HepG2 (cell line): Measurements from ENCODE around the gene ZSCAN4. TPM values are rescaled to one million over a fixed set of nuclear protein-coding genes. Genes with fewer than 3 reads are reported as not detected.

Experiments
- polyA plus RNA-seq, 8 experiments: library from polyadenylated mRNA; depleted of rRNA in 3 of 8; stranded (reverse) in 7 of 8; unstranded in 1 of 8; fragments of >200 nt; fragmentation: Illumina TruSeq in 4 of 8; extraction: Trizol in 4 of 8; gene quantifications; 2 replicates each; pipeline versions ENCODE4 v1.2.1 to v1.2.3, GENCODE V29; 2011 to 2016; ENCODE audit warnings: low read depth in 4 of 8, missing spikeins in 1 of 8, mixed read lengths in 1 of 8; ENCODE audit not compliant: insufficient read depth in 1 of 8
- total RNA-seq, 5 experiments: library from RNA; depleted of rRNA; stranded (reverse); fragments of >200 nt; fragmentation: Illumina TruSeq; extraction: Trizol; gene quantifications; 2 replicates each; pipeline ENCODE4 v1.2.3, GENCODE V29; 2016; ENCODE audit warnings: low read depth in 1 of 5

Gene ZSCAN4
- total and polyA plus RNA-seq, 2 of the 13 experiments (the other 11 are each of a cell fraction or from before 2014, with no cell fraction given): 0.60 to 0.73 TPM

Other genes with a start within 250 kb of the ZSCAN4 start
- gene ZNF749, start 233.6 kb upstream of the ZSCAN4 start, total RNA-seq (2016; rRNA removed; fragmentation: Illumina TruSeq; extraction: Trizol): 19.1 and 21.0 TPM in 2 replicates
- gene ZNF749, start 233.6 kb upstream of the ZSCAN4 start, polyA plus RNA-seq (2011; rRNA removed): 18.9 and 22.7 TPM in 2 replicates
- 0.62 and 0.80 TPM in 2 replicates for gene VN1R1, start 211.8 kb upstream of the ZSCAN4 start, total RNA-seq (2016; rRNA removed; fragmentation: Illumina TruSeq; extraction: Trizol)
- gene VN1R1, start 211.8 kb upstream of the ZSCAN4 start, polyA plus RNA-seq (2011; rRNA removed): 0.87 and 1.0 TPM in 2 replicates
- 17.2 and 23.6 TPM in 2 replicates for gene ZNF772, start 191.4 kb upstream of the ZSCAN4 start, total RNA-seq (2016; rRNA removed; fragmentation: Illumina TruSeq; extraction: Trizol)
- 3.1 and 4.0 TPM in 2 replicates for gene ZNF772, start 191.4 kb upstream of the ZSCAN4 start, polyA plus RNA-seq (2011; rRNA removed)
- 8.8 and 9.0 TPM in 2 replicates for gene ZNF419, start 181.2 kb upstream of the ZSCAN4 start, total RNA-seq (2016; rRNA removed; fragmentation: Illumina TruSeq; extraction: Trizol)
- 8.5 and 11.1 TPM in 2 replicates for gene ZNF419, start 181.2 kb upstream of the ZSCAN4 start, polyA plus RNA-seq (2011; rRNA removed)
- 6.7 and 6.9 TPM in 2 replicates for gene ZNF773, start 169.0 kb upstream of the ZSCAN4 start, total RNA-seq (2016; rRNA removed; fragmentation: Illumina TruSeq; extraction: Trizol)
- 5.7 and 7.3 TPM in 2 replicates for gene ZNF773, start 169.0 kb upstream of the ZSCAN4 start, polyA plus RNA-seq (2011; rRNA removed)
- gene ZNF549, start 141.6 kb upstream of the ZSCAN4 start, total RNA-seq (2016; rRNA removed; fragmentation: Illumina TruSeq; extraction: Trizol): 6.4 and 8.8 TPM in 2 replicates
- gene ZNF549, start 141.6 kb upstream of the ZSCAN4 start, polyA plus RNA-seq (2011; rRNA removed): 2.8 and 2.9 TPM in 2 replicates
- 8.0 and 8.6 TPM in 2 replicates for gene ZNF550, start 109.1 kb upstream of the ZSCAN4 start, total RNA-seq (2016; rRNA removed; fragmentation: Illumina TruSeq; extraction: Trizol)
- 9.1 and 12.1 TPM in 2 replicates for gene ZNF550, start 109.1 kb upstream of the ZSCAN4 start, polyA plus RNA-seq (2011; rRNA removed)
- gene ZNF416, start 90.0 kb upstream of the ZSCAN4 start, total RNA-seq (2016; rRNA removed; fragmentation: Illumina TruSeq; extraction: Trizol): 5.3 and 6.6 TPM in 2 replicates
- 1.5 and 2.1 TPM in 2 replicates for gene ZNF416, start 90.0 kb upstream of the ZSCAN4 start, polyA plus RNA-seq (2011; rRNA removed)
- 7.2 and 9.8 TPM in 2 replicates for gene ZIK1, start 84.8 kb upstream of the ZSCAN4 start, total RNA-seq (2016; rRNA removed; fragmentation: Illumina TruSeq; extraction: Trizol)
- gene ZIK1, start 84.8 kb upstream of the ZSCAN4 start, polyA plus RNA-seq (2011; rRNA removed): 1.9 and 2.1 TPM in 2 replicates
- 7.5 and 7.8 TPM in 2 replicates for gene ZNF530, start 69.0 kb upstream of the ZSCAN4 start, total RNA-seq (2016; rRNA removed; fragmentation: Illumina TruSeq; extraction: Trizol)
- 1.1 and 1.6 TPM in 2 replicates for gene ZNF530, start 69.0 kb upstream of the ZSCAN4 start, polyA plus RNA-seq (2011; rRNA removed)
- 17.1 and 19.4 TPM in 2 replicates for gene ZNF134, start 54.7 kb upstream of the ZSCAN4 start, total RNA-seq (2016; rRNA removed; fragmentation: Illumina TruSeq; extraction: Trizol)
- 6.8 and 7.1 TPM in 2 replicates for gene ZNF134, start 54.7 kb upstream of the ZSCAN4 start, polyA plus RNA-seq (2011; rRNA removed)
- 11.2 and 12.2 TPM in 2 replicates for gene ZNF211, start 35.8 kb upstream of the ZSCAN4 start, total RNA-seq (2016; rRNA removed; fragmentation: Illumina TruSeq; extraction: Trizol)
- 9.9 and 12.7 TPM in 2 replicates for gene ZNF211, start 35.8 kb upstream of the ZSCAN4 start, polyA plus RNA-seq (2011; rRNA removed)
- 14.2 and 23.1 TPM in 2 replicates for gene ZNF551, start 13.0 kb downstream of the ZSCAN4 start, total RNA-seq (2016; rRNA removed; fragmentation: Illumina TruSeq; extraction: Trizol)
- 3.3 and 4.8 TPM in 2 replicates for gene ZNF551, start 13.0 kb downstream of the ZSCAN4 start, polyA plus RNA-seq (2011; rRNA removed)
- gene ZNF154, start 40.3 kb downstream of the ZSCAN4 start, total RNA-seq (2016; rRNA removed; fragmentation: Illumina TruSeq; extraction: Trizol): not detected in 2 replicates
- gene ZNF154, start 40.3 kb downstream of the ZSCAN4 start, polyA plus RNA-seq (2011; rRNA removed): not detected in 2 replicates
- not detected in 2 replicates for gene ZNF671, start 58.7 kb downstream of the ZSCAN4 start, total RNA-seq (2016; rRNA removed; fragmentation: Illumina TruSeq; extraction: Trizol)
- not detected in 2 replicates for gene ZNF671, start 58.7 kb downstream of the ZSCAN4 start, polyA plus RNA-seq (2011; rRNA removed)
- gene ZNF776, start 77.9 kb downstream of the ZSCAN4 start, total RNA-seq (2016; rRNA removed; fragmentation: Illumina TruSeq; extraction: Trizol): 15.6 and 16.9 TPM in 2 replicates
- gene ZNF776, start 77.9 kb downstream of the ZSCAN4 start, polyA plus RNA-seq (2011; rRNA removed): 7.6 and 8.2 TPM in 2 replicates
- 2.1 and 3.4 TPM in 2 replicates for gene ZNF586, start 100.7 kb downstream of the ZSCAN4 start, total RNA-seq (2016; rRNA removed; fragmentation: Illumina TruSeq; extraction: Trizol)
- gene ZNF586, start 100.7 kb downstream of the ZSCAN4 start, polyA plus RNA-seq (2011; rRNA removed): 0.50 and 0.89 TPM in 2 replicates
- 16.3 and 16.6 TPM in 2 replicates for gene ZNF552, start 146.0 kb downstream of the ZSCAN4 start, total RNA-seq (2016; rRNA removed; fragmentation: Illumina TruSeq; extraction: Trizol)
- 8.1 and 11.7 TPM in 2 replicates for gene ZNF552, start 146.0 kb downstream of the ZSCAN4 start, polyA plus RNA-seq (2011; rRNA removed)
- gene ZNF587B, start 161.4 kb downstream of the ZSCAN4 start, total RNA-seq (2016; rRNA removed; fragmentation: Illumina TruSeq; extraction: Trizol): 29.9 and 33.6 TPM in 2 replicates
- gene ZNF587B, start 161.4 kb downstream of the ZSCAN4 start, polyA plus RNA-seq (2011; rRNA removed): 4.3 and 5.2 TPM in 2 replicates
- 17.5 and 22.9 TPM in 2 replicates for gene ZNF587, start 180.9 kb downstream of the ZSCAN4 start, total RNA-seq (2016; rRNA removed; fragmentation: Illumina TruSeq; extraction: Trizol)
- gene ZNF587, start 180.9 kb downstream of the ZSCAN4 start, polyA plus RNA-seq (2011; rRNA removed): 8.7 and 12.6 TPM in 2 replicates
- 2.3 and 3.4 TPM in 2 replicates for gene ZNF814, start 220.1 kb downstream of the ZSCAN4 start, total RNA-seq (2016; rRNA removed; fragmentation: Illumina TruSeq; extraction: Trizol)
- 2.1 and 2.5 TPM in 2 replicates for gene ZNF814, start 220.1 kb downstream of the ZSCAN4 start, polyA plus RNA-seq (2011; rRNA removed)
- 13.7 and 14.1 TPM in 2 replicates for gene ZNF417, start 247.7 kb downstream of the ZSCAN4 start, total RNA-seq (2016; rRNA removed; fragmentation: Illumina TruSeq; extraction: Trizol)
- 2.9 and 3.2 TPM in 2 replicates for gene ZNF417, start 247.7 kb downstream of the ZSCAN4 start, polyA plus RNA-seq (2011; rRNA removed)